GM19351 (cell line): Measurements from ENCODE around the gene LBX1.

Experiments used
- ATAC-seq: cut with Tn5 transposase; IDR thresholded peaks from one replicate; pipeline ENCODE4 v1.9.1; 2021; ENCODE audit warnings: mild to moderate bottlenecking, moderate library complexity; ENCODE audit not compliant: unreplicated experiment

The LBX1 gene

GRCh38 chr10:101226491-101227428 is 2.5 kb downstream of the LBX1 start:
- ATAC-seq = no peak

GRCh38 chr10:101225846-101226421 is 3.3 kb downstream of the LBX1 start:
- no peak for ATAC-seq

DNA sequence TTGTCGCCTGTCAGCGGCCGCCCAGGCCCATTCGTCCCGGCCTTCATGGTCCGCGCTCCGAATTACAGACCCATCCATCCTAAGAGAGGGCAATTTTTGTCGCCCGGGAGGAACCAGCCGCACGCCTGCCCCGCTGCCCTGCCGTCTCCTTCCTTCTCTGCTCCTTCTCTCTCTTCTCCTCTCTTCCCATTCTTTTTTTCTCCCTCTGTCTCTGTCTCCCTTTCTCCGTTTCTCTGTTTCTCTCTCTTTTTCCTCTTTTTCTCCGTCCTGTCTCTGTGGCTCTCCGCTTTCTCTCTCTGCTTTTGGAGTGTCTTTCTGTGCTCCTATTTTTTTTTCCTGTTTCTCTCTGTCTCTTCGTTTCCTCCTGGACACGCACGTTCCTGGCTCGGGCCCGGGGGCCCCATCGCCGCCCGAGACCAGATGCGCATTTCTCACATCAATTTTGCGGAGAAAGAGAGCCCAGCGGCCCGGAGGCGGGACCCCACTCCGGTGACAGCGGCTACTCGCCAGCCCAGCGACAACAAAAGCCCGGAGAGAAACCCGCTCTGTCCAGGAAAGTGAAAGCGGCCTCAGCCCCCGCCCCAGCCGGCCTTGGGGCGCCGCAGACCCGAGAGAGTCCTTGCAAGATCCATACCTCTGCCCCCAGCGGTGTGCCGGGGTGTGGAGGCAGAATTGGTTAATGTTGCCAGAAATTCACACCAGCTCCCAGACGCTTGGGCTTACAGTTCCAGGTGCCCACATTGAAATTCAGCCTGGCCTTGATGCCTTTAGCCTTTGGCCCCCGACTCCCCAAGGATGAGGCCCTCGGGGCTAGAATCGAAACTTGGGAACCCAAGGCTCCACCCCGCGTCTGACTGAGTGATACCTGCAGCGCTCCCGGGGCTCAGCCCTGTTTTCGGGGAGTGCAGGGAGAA is 4.1 kb downstream of the LBX1 start:
- ATAC-seq = no peak

DNA sequence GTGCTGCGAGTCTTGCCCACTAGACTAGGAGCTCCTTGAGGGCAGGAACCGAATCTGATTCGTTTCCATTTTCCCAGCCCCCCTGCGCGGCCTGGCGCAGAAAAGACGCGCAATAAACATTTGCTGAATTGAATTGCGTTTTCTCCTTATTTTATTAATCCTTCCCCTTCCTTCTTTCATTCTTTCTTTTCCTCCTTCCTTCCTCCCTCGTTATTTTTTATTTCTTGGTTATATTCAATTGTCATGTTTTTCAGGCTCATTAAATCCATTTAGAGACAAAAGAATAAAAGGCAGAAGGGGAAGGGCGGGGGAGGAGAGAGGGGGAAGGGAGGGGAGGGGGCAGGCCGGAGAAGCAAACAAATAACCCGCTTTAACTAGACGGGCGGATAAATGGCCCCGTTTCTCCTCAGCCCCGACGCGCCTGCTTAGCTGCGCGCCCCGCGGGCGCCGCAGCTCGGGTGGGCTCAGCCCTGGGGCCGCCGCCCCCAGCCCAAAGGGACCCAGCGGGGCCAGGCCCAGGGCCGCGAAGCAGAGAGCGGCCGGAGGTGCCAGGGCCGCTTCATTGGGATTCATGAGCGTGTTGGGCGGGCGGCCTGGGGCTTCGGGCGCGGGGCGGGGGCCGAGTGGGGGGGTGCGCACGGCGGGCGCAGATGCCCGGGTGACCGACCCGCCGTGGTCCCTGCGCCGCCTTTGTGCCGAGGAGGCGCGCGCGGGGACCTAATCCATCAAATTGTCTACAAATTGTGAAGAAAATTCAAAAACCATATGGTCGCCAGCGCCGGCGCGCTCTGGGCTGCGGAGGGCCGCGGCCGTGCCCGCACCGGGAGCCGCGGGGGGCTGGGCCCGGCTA is 5.0 kb downstream of the LBX1 start:
- ATAC-seq = no peak

- ATAC-seq = no peak
These were observed 5.8 kb downstream of the LBX1 start for GRCh38 chr10:101223274-101224059.

GRCh38 chr10:101222683-101223273 is 6.5 kb downstream of the LBX1 start:
- no peak for ATAC-seq

- ATAC-seq = no peak
These were observed 7.2 kb downstream of the LBX1 start for GRCh38 chr10:101221963-101222531.

DNA sequence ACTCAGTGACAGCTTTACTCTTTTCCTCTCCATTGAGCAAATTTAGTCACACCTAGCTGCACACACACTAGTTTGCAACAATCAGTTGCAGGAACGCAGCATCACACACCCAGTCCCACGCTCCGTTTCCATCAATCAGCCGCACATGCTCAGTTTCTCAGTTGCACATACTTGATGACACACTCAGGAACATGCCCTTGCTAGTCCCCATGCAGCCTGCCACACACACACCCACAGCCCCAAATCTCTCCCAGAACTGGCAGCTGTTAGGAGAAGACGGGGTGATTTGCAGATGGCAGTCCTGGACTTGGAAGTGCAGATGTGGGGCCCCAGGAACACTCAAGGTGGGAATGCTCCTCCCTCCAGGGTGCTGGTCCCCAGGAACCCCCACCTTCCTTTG is 7.7 kb downstream of the LBX1 start:
- ATAC-seq = no peak

- ATAC-seq = no peak
These were observed 9.3 kb downstream of the LBX1 start for GRCh38 chr10:101219946-101220451.

DNA sequence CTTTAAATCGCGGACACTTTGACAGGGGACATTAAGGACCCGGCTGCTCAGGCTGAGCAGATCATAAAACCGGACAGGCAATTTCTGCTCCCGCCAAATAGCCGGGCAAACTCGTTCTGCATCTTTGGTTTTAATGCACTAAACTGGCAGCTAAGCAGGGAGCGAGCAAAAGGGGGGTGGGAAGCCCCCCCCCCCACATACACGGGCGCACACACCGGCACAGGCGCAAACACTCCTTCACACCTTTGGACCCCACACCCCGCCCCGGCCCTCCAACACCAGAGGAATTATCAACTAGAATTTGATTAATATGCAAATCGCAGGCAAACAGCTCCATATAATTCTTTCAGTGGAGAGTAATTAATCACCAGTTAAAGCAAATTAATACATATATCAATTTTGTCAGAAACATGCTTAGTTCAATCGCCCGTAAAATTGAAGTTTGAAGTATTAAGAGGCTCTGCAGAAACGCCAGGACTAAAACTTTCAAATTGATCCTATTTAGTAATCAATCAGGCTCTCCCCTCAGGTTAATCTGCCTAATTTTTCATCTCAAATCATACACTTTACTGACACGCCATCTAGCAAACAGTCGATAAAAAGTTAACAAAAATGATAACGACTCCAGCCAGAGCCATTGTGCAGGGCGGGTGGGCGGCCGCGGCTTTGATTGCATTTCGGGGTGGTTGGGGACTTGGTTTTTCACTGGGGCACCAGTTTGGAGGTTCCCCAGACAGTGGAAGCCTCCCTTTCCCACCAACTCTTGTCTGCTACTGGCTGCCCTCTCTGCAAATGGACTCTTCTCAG is 9.9 kb downstream of the LBX1 start:
- no peak for ATAC-seq

GRCh38 chr10:101218351-101219138 is 10.7 kb downstream of the LBX1 start:
- ATAC-seq = no peak

- ATAC-seq = no peak
These were observed 11.6 kb downstream of the LBX1 start for GRCh38 chr10:101217450-101218281.

DNA sequence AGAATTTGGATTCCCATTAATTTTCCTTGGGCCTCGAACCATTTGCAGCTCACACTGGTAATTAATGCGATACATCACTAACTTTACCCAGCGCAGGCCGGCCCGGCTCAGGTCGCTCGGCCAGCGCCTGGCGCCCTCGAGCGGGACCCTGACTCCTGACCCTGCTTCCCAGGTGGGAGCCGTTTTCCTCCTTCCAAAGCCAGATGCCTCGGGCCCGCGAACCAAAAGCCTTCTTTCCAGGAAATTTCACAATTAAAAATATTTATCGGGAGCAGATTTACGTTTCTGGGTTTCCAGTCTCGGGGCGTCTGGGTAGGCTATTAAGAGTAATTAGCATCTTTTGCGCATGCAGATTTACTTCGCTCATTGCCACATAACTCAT is 12.2 kb downstream of the LBX1 start:
- ATAC-seq = no peak

GRCh38 chr10:101216207-101217043 is 12.8 kb downstream of the LBX1 start:
- no peak for ATAC-seq
